GM23338 (cell line): ENCODE data around the gene CPSF6. TPM values are rescaled to one million over a fixed set of nuclear protein-coding genes. Genes with fewer than 3 reads are reported as not detected.

Experiments used
- ATAC-seq: fragments of 200-7000 bp; cut with Tn5 transposase; 3 replicates; pipeline ENCODE4 v1.9.1; 2020
- DNase-seq: peaks from one replicate; pipeline ENCODE4 v3.0.0-alpha.2; 2015; ENCODE audit warnings: low spot score
- H2AFZ ChIP-seq: fragments of 200-600 bp; sonication (generic); 2 replicates; pipeline ENCODE4 v1.8.0; 2016; ENCODE audit warnings: antibody characterized with exemption, mild to moderate bottlenecking, moderate library complexity
- H3F3A ChIP-seq: fragments of 200-600 bp; sonication (generic); replicated peaks from 2 replicates; pipeline ENCODE4 v1.8.0; 2017; ENCODE audit warnings: antibody characterized with exemption, mixed run types, low read depth
- H3K27ac ChIP-seq: fragments of 200-600 bp; sonication (generic); 2 replicates; pipeline ENCODE4 v1.6.1; 2016; ENCODE audit warnings: low read depth
- H3K27me3 ChIP-seq: fragments of 200-600 bp; sonication (generic); 2 replicates; pipeline ENCODE4 v1.8.0; 2016; ENCODE audit warnings: mild to moderate bottlenecking, mixed run types, moderate library complexity; ENCODE audit not compliant: insufficient read depth
- H3K36me3 ChIP-seq: fragments of 200-600 bp; sonication (generic); 2 replicates; pipeline ENCODE4 v1.8.0; 2016; ENCODE audit warnings: mild to moderate bottlenecking; ENCODE audit not compliant: insufficient read depth
- H3K4me1 ChIP-seq: fragments of 200-600 bp; sonication (generic); 2 replicates; pipeline ENCODE4 v1.8.0; 2016; ENCODE audit warnings: mild to moderate bottlenecking, moderate library complexity; ENCODE audit not compliant: insufficient read depth
- H3K4me2 ChIP-seq: fragments of 200-600 bp; sonication (generic); 2 replicates; pipeline ENCODE4 v1.7.1; 2017; ENCODE audit warnings: mixed run types
- H3K4me3 ChIP-seq: fragments of 200-600 bp; sonication (generic); 2 replicates; pipeline ENCODE4 v1.6.1; 2016; ENCODE audit warnings: mixed run types
- H3K79me2 ChIP-seq: fragments of 200-600 bp; sonication (generic); replicated peaks from 2 replicates; pipeline ENCODE4 v1.8.0; 2017; ENCODE audit warnings: mild to moderate bottlenecking; ENCODE audit not compliant: insufficient read depth
- H3K9me2 ChIP-seq: fragments of 200-600 bp; sonication (generic); 2 replicates; pipeline ENCODE4 v1.8.0; 2017; ENCODE audit not compliant: insufficient read depth
- H4K20me1 ChIP-seq: fragments of 200-600 bp; sonication (generic); replicated peaks from 2 replicates; pipeline ENCODE4 v1.8.0; 2017; ENCODE audit warnings: mild to moderate bottlenecking; ENCODE audit not compliant: insufficient read depth
- H3K27ac Mint-ChIP-seq: 2 replicates; pipeline ENCODE4 v1.8.0; 2020; ENCODE audit warnings: inconsistent platforms, mild to moderate bottlenecking, moderate library complexity, mixed read lengths
- H3K27me3 Mint-ChIP-seq: 3 replicates; pipeline ENCODE4 v1.8.0; 2022; ENCODE audit warnings: low read depth, mild to moderate bottlenecking, moderate library complexity, mixed read lengths, inconsistent platforms; ENCODE audit not compliant: insufficient read depth, poor library complexity
- H3K36me3 Mint-ChIP-seq: 3 replicates; pipeline ENCODE4 v1.8.0; 2021; ENCODE audit warnings: low read depth, mild to moderate bottlenecking, inconsistent platforms, moderate library complexity, mixed read lengths
- H3K4me1 Mint-ChIP-seq: 3 replicates; pipeline ENCODE4 v1.8.0; 2020; ENCODE audit warnings: mild to moderate bottlenecking, inconsistent platforms, mixed read lengths
- H3K4me3 Mint-ChIP-seq: 3 replicates; pipeline ENCODE4 v1.8.0; 2021; ENCODE audit warnings: moderate library complexity, mild to moderate bottlenecking, inconsistent platforms, mixed read lengths
- H3K9me3 Mint-ChIP-seq: 3 replicates; pipeline ENCODE4 v1.8.0; 2020; ENCODE audit warnings: moderate library complexity, mild to moderate bottlenecking, inconsistent platforms, mixed read lengths
- CREB1 ChIP-seq: fragments of 250-450 bp; sonication (Bioruptor Pico); IDR thresholded peaks from 2 replicates; pipeline ENCODE4 v1.5.0; 2020; ENCODE audit warnings: low read depth, mild to moderate bottlenecking, moderate library complexity
- ETS1 ChIP-seq: IDR thresholded peaks from 2 replicates; pipeline ENCODE4 v1.6.1; 2016; ENCODE audit warnings: antibody characterized with exemption
- EZH2 ChIP-seq: fragments of 200-600 bp; sonication (generic); IDR thresholded peaks from one replicate; pipeline ENCODE4 v1.8.0; 2017; ENCODE audit warnings: antibody characterized with exemption, mild to moderate bottlenecking, low read depth; ENCODE audit not compliant: unreplicated experiment
- EZH2phosphoT487 ChIP-seq: fragments of 200-600 bp; sonication (generic); IDR thresholded peaks from one replicate; pipeline ENCODE4 v1.8.1; 2018; ENCODE audit warnings: antibody characterized with exemption; ENCODE audit not compliant: unreplicated experiment
- JUNB ChIP-seq: IDR thresholded peaks from one replicate; pipeline ENCODE4 v1.6.1; 2016; ENCODE audit warnings: antibody characterized with exemption; ENCODE audit not compliant: unreplicated experiment
- NANOG ChIP-seq: IDR thresholded peaks from 2 replicates; pipeline ENCODE4 v1.6.1; 2016; ENCODE audit warnings: antibody characterized with exemption, borderline replicate concordance
- POLR2AphosphoS5 ChIP-seq: IDR thresholded peaks from 2 replicates; pipeline ENCODE4 v1.6.1; 2016; ENCODE audit warnings: antibody characterized with exemption, low read depth
- ZNF114 ChIP-seq: fragments of 250-450 bp; sonication (Bioruptor Pico); IDR thresholded peaks from 2 replicates; pipeline ENCODE4 v1.5.0; 2020; ENCODE audit warnings: mild to moderate bottlenecking, moderate library complexity
- ZNF331 ChIP-seq: fragments of 250-450 bp; sonication (Bioruptor Pico); IDR thresholded peaks from 2 replicates; pipeline ENCODE4 v1.5.0; 2020; ENCODE audit warnings: low read depth, mild to moderate bottlenecking, moderate library complexity
- ZNF462 ChIP-seq: fragments of 250-450 bp; sonication (Bioruptor Pico); IDR thresholded peaks from 2 replicates; pipeline ENCODE4 v1.5.0; 2020; ENCODE audit warnings: mild to moderate bottlenecking, moderate library complexity
- polyA plus RNA-seq: library from polyadenylated mRNA; unstranded; fragments of >200 nt; fragmentation: Nextera tagmentation; extraction: Ambion mirVana; gene quantifications from 2 replicates; pipeline ENCODE4 v1.2.1, GENCODE V29; 2016
- total RNA-seq: library from RNA; depleted of rRNA; stranded (reverse); fragments of >200 nt; shearing (Covaris generic); gene quantifications from 2 replicates; pipeline ENCODE4 v1.2.3, GENCODE V29; 2014
- TF ChIP-seq, protein P1 (sequence below): IDR thresholded peaks from one replicate; pipeline ENCODE4 v1.6.1; 2018; ENCODE audit warnings: antibody characterized with exemption; ENCODE audit not compliant: unreplicated experiment

Gene CPSF6
- total and polyA plus RNA-seq, 2 experiments from 2014 or later: 80.7 to 136 TPM

DNA sequence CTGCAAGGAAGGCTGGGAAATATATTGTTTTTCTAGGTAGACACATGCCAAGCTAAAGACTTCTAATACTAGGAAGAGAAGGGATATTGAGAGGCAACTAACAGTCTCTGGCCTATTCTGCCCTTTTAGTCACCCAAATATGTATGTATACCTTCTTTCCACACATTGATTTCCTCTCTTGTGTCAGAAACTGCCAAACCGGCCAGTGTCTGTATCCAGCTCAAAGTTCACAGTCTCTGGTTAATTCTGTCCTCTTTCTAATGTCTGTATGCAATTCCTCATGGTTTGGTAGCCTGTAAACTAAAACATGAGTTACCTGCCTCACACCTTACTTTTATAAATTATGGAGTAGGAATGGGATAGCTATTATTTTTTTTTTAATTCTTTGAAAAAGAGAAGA, 25.2 kb upstream of the CPSF6 start (continued):
- TF ChIP-seq ZNF462 (no peak), ZNF331 (CRISPR knock-in tag) (no peak)

DNA sequence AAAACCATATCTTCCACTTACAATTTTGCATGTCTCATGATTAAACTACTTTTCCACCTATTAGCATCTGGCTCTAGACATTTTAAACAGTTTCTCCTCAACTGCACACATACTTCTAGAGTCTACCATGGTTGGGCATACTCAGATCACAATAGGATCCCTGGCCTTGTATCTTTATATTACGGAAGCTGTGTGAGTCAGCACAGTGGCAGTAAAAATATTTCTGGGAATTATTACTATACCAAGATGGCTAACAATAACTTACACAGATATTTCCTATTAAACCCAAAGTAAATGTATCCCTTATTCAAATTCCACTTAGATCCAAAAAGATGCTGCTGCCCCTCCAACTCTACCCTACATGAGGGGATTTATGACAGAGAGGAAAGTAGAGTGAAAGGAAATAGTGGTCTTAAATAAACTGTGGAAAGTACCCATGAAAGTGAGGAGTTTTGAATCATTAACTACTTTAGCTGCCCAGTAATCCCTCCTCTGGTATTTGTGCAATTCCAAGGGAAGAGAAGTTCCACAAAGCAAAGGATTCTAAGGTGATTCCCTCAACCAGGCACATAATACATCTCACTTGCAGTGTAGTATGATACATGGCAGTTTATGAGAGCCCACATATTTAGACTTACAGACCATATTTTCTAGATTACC, 14.0 kb upstream of the CPSF6 start:
- no peak overlapping the region for H2AFZ ChIP-seq
- no peaks in the 10 kb centered on the region for H3F3A ChIP-seq
- Mint-ChIP-seq H3K36me3 (no peaks in the 10 kb centered on the region), H3K9me3 (0 out of 3 replicates have a peak, but pooled peaks cover 4% of the 10 kb centered on the region), H3K4me1 (no peaks in the 10 kb centered on the region), H3K4me3 (no peak overlapping the region), H3K27me3 (peaks cover 1% of the 10 kb centered on the region), H3K27ac (no peak overlapping the region)
- no peak for ATAC-seq
- H3K4me2 ChIP-seq: no peak overlapping the region
- H4K20me1 ChIP-seq: no peaks in the 10 kb centered on the region
- no peaks in the 10 kb centered on the region for H3K27me3 ChIP-seq
- no peak for DNase-seq
- H3K9me2 ChIP-seq: peaks cover 4% of the 10 kb centered on the region; the same call in 1 of the 2 replicates
- no peak overlapping the region for H3K4me3 ChIP-seq
- H3K36me3 ChIP-seq: no peaks in the 10 kb centered on the region
- no peak overlapping the region for H3K27ac ChIP-seq
- no peaks in the 10 kb centered on the region for H3K4me1 ChIP-seq
- H3K79me2 ChIP-seq: no peaks in the 10 kb centered on the region
- TF ChIP-seq EZH2: no peak
- no peak for TF ChIP-seq CREB1 (CRISPR knock-in tag)
- TF ChIP-seq EZH2phosphoT487: no peak
- TF ChIP-seq, protein P1, sequence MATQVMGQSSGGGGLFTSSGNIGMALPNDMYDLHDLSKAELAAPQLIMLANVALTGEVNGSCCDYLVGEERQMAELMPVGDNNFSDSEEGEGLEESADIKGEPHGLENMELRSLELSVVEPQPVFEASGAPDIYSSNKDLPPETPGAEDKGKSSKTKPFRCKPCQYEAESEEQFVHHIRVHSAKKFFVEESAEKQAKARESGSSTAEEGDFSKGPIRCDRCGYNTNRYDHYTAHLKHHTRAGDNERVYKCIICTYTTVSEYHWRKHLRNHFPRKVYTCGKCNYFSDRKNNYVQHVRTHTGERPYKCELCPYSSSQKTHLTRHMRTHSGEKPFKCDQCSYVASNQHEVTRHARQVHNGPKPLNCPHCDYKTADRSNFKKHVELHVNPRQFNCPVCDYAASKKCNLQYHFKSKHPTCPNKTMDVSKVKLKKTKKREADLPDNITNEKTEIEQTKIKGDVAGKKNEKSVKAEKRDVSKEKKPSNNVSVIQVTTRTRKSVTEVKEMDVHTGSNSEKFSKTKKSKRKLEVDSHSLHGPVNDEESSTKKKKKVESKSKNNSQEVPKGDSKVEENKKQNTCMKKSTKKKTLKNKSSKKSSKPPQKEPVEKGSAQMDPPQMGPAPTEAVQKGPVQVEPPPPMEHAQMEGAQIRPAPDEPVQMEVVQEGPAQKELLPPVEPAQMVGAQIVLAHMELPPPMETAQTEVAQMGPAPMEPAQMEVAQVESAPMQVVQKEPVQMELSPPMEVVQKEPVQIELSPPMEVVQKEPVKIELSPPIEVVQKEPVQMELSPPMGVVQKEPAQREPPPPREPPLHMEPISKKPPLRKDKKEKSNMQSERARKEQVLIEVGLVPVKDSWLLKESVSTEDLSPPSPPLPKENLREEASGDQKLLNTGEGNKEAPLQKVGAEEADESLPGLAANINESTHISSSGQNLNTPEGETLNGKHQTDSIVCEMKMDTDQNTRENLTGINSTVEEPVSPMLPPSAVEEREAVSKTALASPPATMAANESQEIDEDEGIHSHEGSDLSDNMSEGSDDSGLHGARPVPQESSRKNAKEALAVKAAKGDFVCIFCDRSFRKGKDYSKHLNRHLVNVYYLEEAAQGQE: no peak
- no peak for TF ChIP-seq NANOG
- TF ChIP-seq ETS1: no peak
- TF ChIP-seq POLR2AphosphoS5: no peak
- TF ChIP-seq JUNB: no peak
- no peak for TF ChIP-seq ZNF114
- no peak for TF ChIP-seq ZNF331 (CRISPR knock-in tag)
